ENCODE data around the gene WDR81. TPM values are rescaled to one million over a fixed set of nuclear protein-coding genes. Genes with fewer than 3 reads are reported as not detected.
"Not testable (repeated sequence)": the region's sequence is repeated elsewhere in the genome, so short reads cannot be mapped to it uniquely, and the experiment has no call there.

Gene WDR81
- total RNA-seq, 1 experiment from 2014 or later: 10.8 TPM

GRCh38 chr17:1716076-1716911 is 8.2 kb upstream of the WDR81 start:
- no peaks in the 10 kb centered on the region for H3K27me3 ChIP-seq (replicated peaks)
- H3K36me3 ChIP-seq: peaks cover 41% of the 10 kb centered on the region
- peaks cover 35% of the 10 kb centered on the region for H3K4me1 ChIP-seq (replicated peaks)
- DNase-seq (ENCODE audit: low read depth in 1 of 2, low spot score in 2 of 2): peak; percentile 100
- H3K27ac ChIP-seq: peak overlapping the region; percentile 99
- no peaks in the 10 kb centered on the region for H3K9me3 ChIP-seq (replicated peaks)
- peak overlapping the region; percentile 51 for H3K4me3 ChIP-seq

- peaks cover 33% of the 10 kb centered on the region for H3K36me3 ChIP-seq
- H3K27ac ChIP-seq: peak overlapping the region; percentile 99
- peak overlapping the region; percentile 51 for H3K4me3 ChIP-seq
- H3K27me3 ChIP-seq (replicated peaks): no peaks in the 10 kb centered on the region
- H3K4me1 ChIP-seq (replicated peaks): peaks cover 37% of the 10 kb centered on the region
- DNase-seq (ENCODE audit: low read depth in 1 of 2, low spot score in 2 of 2): peak; percentile 97 to 98
- no peaks in the 10 kb centered on the region for H3K9me3 ChIP-seq (replicated peaks)
Observed at GRCh38 chr17:1716912-1717695, 7.4 kb upstream of the WDR81 start.

GRCh38 chr17:1718362-1719165 is 5.9 kb upstream of the WDR81 start:
- H3K9me3 ChIP-seq (replicated peaks): no peaks in the 10 kb centered on the region
- no peaks in the 10 kb centered on the region for H3K27me3 ChIP-seq (replicated peaks)
- H3K27ac ChIP-seq: no peak overlapping the region
- peaks cover 18% of the 10 kb centered on the region for H3K36me3 ChIP-seq
- peak in 1 of 2 experiments; percentile 40 for DNase-seq (ENCODE audit: low read depth in 1 of 2, low spot score in 2 of 2)
- no peak overlapping the region for H3K4me3 ChIP-seq
- peaks cover 35% of the 10 kb centered on the region for H3K4me1 ChIP-seq (replicated peaks)

GRCh38 chr17:1720856-1721386 is 3.6 kb upstream of the WDR81 start:
- no peaks in the 10 kb centered on the region for H3K9me3 ChIP-seq (replicated peaks)
- DNase-seq (ENCODE audit: low read depth in 1 of 2, low spot score in 2 of 2): peak; percentile 46 to 51
- peaks cover 3% of the 10 kb centered on the region; the same call in 1 of the 2 replicates for H3K36me3 ChIP-seq
- peaks cover 46% of the 10 kb centered on the region for H3K4me1 ChIP-seq (replicated peaks)
- H3K4me3 ChIP-seq: no peak overlapping the region
- no peak overlapping the region for H3K27ac ChIP-seq
- H3K27me3 ChIP-seq (replicated peaks): no peaks in the 10 kb centered on the region

GRCh38 chr17:1722022-1722421 is 2.5 kb upstream of the WDR81 start:
- not testable (repeated sequence) for H3K36me3 ChIP-seq; DNase-seq (ENCODE audit: low read depth in 1 of 2, low spot score in 2 of 2); H3K9me3 ChIP-seq (replicated peaks); H3K4me3 ChIP-seq; H3K27me3 ChIP-seq (replicated peaks); H3K27ac ChIP-seq
- peaks cover 46% of the 10 kb centered on the region for H3K4me1 ChIP-seq (replicated peaks)

GRCh38 chr17:1724869-1725641 is 551 bp downstream of the WDR81 start:
- Histone ChIP-seq H3K27me3 (replicated peaks) (no peaks in the 10 kb centered on the region), H3K4me3 (peak overlapping the region; percentile 84), H3K4me1 (replicated peaks) (peaks cover 34% of the 10 kb centered on the region), H3K9me3 (replicated peaks) (no peaks in the 10 kb centered on the region), H3K27ac (peak overlapping the region; percentile 65), H3K36me3 (peaks cover 18% of the 10 kb centered on the region)
- no peak for DNase-seq (ENCODE audit: low read depth in 1 of 2, low spot score in 2 of 2)

- Histone ChIP-seq H3K36me3 (peaks cover 18% of the 10 kb centered on the region), H3K27ac (no peak overlapping the region), H3K4me1 (replicated peaks) (peaks cover 34% of the 10 kb centered on the region), H3K9me3 (replicated peaks) (no peaks in the 10 kb centered on the region), H3K27me3 (replicated peaks) (no peaks in the 10 kb centered on the region), H3K4me3 (no peak overlapping the region)
- no peak for DNase-seq (ENCODE audit: low read depth in 1 of 2, low spot score in 2 of 2)
Observed at GRCh38 chr17:1725642-1726511, 1.4 kb downstream of the WDR81 start.

GRCh38 chr17:1726626-1727257 is 2.2 kb downstream of the WDR81 start:
- H3K4me3 ChIP-seq: no peak overlapping the region
- no peak for DNase-seq (ENCODE audit: low read depth in 1 of 2, low spot score in 2 of 2)
- H3K4me1 ChIP-seq (replicated peaks): peaks cover 34% of the 10 kb centered on the region
- H3K36me3 ChIP-seq: peaks cover 18% of the 10 kb centered on the region
- H3K9me3 ChIP-seq (replicated peaks): no peaks in the 10 kb centered on the region
- no peaks in the 10 kb centered on the region for H3K27me3 ChIP-seq (replicated peaks)
- H3K27ac ChIP-seq: no peak overlapping the region

- Histone ChIP-seq H3K27me3 (replicated peaks) (no peaks in the 10 kb centered on the region), H3K4me3 (no peak overlapping the region), H3K9me3 (replicated peaks) (no peaks in the 10 kb centered on the region), H3K27ac (no peak overlapping the region), H3K36me3 (peaks cover 18% of the 10 kb centered on the region), H3K4me1 (replicated peaks) (peaks cover 30% of the 10 kb centered on the region)
- DNase-seq (ENCODE audit: low read depth in 1 of 2, low spot score in 2 of 2): no peak
Observed at GRCh38 chr17:1727258-1727789, 2.8 kb downstream of the WDR81 start.

- Histone ChIP-seq H3K36me3 (peaks cover 18% of the 10 kb centered on the region), H3K27me3 (replicated peaks) (no peaks in the 10 kb centered on the region), H3K27ac (no peak overlapping the region), H3K4me1 (replicated peaks) (peaks cover 22% of the 10 kb centered on the region), H3K9me3 (replicated peaks) (no peaks in the 10 kb centered on the region), H3K4me3 (no peak overlapping the region)
- no peak for DNase-seq (ENCODE audit: low read depth in 1 of 2, low spot score in 2 of 2)
Observed at GRCh38 chr17:1727876-1728630, 3.5 kb downstream of the WDR81 start.

GRCh38 chr17:1729966-1730325 is 5.4 kb downstream of the WDR81 start:
- no peaks in the 10 kb centered on the region for H3K27me3 ChIP-seq (replicated peaks)
- H3K36me3 ChIP-seq: peaks cover 14% of the 10 kb centered on the region
- peaks cover 5% of the 10 kb centered on the region for H3K4me1 ChIP-seq (replicated peaks)
- no peaks in the 10 kb centered on the region for H3K9me3 ChIP-seq (replicated peaks)
- no peak overlapping the region for H3K27ac ChIP-seq
- no peak for DNase-seq (ENCODE audit: low read depth in 1 of 2, low spot score in 2 of 2)
- no peak overlapping the region for H3K4me3 ChIP-seq

Measured in SJSA1 (cell line).